Fibroblast of upper back skin (primary cell): Measurements from ENCODE around the gene RNF44.
"Not testable (repeated sequence)": the region's sequence is repeated elsewhere in the genome, so short reads cannot be mapped to it uniquely, and the experiment has no call there.

Source experiments
- DNase-seq: peaks from one replicate; pipeline ENCODE4 v3.0.0-alpha.2; 2013

Gene RNF44

DNA sequence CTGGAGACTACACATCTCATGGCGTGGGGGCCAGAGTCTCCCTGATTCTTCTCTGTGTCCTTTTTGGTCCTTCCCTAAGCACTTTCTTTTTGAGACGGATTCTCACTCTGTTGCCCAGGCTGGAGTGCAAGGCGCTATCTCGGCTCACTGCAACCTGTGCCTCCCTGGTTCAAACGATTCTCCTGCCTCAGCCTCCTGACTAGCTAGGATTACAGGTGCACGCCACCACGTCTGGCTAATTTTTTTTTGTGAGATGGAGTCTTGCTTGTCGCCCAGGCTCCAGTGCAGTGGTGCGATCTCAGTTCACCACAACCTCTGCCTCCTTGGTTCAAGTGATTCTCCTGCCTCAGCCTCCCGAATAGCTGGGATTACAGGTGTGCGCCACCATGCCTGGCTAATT, 13.7 kb upstream of the RNF44 start:
- DNase-seq, result not testable (repeated sequence)

DNA sequence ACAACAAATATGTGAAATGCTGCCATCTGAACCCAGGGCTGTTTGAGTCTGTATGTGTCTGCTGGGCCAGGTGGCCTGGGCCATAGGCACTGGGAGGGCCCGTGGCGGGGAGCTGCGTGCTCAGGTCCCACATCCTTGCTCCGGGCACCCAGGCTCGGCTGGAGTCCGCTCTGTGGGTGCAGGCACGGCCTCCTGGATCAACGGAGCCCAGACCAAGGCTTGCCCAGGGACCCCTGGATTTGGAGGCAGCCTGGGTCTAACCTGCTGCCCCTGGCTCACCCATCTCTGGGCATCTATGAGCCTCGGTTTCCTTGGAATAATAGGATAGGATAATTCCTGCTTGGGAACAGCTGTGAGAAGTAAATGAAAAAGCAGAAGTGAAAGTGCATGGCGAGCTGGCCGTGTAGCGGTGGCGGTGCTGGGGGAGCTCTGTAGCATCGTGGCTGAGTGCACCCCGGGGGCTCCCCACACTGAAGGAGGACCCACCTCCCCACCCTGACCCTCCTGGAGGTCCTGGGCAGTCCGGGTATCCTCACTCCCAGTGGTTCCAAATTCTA, 13.2 kb upstream of the RNF44 start:
- DNase-seq, result no peak

DNA sequence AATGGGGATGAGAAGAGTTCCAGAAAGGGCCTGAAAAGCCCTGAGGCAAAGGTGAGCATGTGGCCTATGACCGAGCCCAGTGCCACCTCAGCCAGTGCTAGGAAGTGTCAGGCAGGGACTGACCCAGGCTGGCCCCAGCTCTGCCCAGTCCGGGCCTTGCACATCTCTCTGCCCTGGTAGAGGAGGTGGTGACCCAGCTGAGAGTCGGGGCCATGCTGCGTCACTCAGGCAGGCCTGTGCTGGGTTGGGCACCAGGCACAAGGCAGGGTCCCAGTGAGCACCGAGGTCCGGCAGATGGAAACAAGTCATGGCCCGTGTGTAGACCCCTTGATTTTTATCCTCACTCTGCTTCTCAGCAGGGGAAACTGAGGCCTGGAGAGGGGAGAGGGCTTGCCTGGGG, 12.7 kb upstream of the RNF44 start:
- no peak for DNase-seq

DNA sequence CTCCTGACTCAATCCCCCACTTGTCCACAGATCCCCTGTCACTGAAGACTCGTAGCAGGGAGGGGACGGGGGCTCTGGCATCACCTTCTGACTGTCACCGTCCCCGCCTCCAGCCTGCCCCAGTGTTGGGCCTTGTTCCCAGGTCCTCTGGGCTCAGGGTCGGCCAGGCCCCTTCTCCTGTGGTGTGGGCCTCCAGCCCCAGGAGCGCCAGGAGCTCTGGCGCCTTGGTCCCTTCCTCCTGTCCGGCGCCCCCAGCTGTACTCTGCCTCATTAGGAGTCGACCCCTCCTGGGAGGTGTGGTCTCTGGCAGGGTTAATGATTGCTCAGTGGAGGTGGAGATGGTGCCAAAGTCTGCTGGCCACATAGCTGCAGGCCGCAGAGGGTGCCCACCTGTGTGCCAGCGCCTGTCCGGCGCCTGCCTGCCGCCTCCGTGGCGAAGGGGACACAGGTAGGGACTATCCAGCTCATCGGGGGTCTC, 11.8 kb upstream of the RNF44 start, which contains the start of gene CDHR2:
TSS of gene CDHR2 (plus strand) at position 376 of the 478 bp plus-strand sequence. CDS start 16,011 bp downstream, outside the sequence.
- no peak for DNase-seq

DNA sequence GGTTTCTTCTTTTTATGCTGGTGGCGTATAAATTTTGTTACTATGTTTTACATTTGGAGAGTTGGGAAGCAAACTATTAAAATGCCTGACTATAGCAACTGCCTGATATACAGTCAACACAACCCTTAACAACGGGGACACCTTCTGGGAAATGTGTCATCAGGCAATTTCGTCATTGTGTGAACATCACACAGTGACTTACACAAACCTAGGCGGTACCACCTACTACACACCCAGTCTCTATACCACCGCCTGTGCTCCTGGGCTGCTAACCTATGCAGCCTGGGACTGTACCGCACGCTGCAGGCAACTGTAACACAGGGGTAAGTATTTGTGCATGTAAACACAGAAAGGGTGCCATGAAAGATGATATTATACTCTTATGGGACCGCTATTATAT, 10.6 kb upstream of the RNF44 start:
- no peak for DNase-seq

DNA sequence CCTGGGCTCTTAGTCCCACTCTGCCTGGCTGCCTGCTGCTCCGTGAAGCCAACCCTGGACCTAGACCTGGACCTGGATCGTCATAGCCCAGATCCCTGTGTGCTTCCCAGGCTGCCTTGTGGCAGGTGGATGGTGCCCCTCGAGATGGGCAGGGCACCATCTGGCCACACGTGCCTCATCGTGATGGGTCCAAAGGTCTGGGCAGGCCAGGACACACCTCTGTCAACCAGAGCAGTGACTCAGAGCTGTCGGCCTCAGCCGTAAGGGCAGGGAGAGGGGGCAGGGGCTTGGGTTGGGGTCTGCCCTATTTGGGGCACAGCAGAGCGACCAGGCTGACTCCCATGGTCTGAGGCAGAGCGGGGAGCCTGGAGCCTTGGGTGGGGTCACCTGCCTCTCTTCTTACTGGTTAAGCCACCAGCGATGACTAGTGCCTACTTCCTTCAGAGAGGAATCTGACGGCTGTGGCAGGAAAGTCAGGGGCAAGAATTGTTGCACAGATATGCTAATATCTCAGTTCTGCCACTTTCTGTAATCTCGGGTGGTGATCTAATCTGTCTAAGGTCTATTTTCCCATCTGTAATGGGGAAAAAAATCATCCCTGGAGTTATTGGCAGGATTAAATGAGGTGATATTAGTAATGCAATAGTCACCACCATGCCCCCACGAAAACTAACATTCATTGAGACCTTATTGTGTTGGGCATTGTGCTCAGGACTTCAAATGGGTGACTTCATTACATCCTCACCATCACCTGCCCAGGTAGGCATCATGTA, 8.7 kb upstream of the RNF44 start:
- no peak for DNase-seq

DNA sequence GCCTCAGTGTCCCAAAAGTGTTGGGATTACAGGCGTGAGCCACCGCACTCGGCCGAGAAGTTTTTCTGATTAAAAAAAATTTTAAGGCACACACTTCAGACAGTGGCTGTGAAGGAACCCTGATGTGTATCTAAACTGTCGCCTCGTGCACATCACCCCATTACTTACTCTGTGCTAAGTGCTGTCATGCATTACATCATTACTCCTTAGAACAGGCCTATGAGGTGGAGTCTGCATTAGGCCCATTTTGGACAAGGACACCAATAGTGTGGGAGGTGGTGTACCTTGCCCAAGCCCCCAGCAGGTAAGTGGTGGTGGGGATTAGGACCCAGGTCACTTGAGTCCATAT, 8.2 kb upstream of the RNF44 start:
- DNase-seq, result no peak

DNA sequence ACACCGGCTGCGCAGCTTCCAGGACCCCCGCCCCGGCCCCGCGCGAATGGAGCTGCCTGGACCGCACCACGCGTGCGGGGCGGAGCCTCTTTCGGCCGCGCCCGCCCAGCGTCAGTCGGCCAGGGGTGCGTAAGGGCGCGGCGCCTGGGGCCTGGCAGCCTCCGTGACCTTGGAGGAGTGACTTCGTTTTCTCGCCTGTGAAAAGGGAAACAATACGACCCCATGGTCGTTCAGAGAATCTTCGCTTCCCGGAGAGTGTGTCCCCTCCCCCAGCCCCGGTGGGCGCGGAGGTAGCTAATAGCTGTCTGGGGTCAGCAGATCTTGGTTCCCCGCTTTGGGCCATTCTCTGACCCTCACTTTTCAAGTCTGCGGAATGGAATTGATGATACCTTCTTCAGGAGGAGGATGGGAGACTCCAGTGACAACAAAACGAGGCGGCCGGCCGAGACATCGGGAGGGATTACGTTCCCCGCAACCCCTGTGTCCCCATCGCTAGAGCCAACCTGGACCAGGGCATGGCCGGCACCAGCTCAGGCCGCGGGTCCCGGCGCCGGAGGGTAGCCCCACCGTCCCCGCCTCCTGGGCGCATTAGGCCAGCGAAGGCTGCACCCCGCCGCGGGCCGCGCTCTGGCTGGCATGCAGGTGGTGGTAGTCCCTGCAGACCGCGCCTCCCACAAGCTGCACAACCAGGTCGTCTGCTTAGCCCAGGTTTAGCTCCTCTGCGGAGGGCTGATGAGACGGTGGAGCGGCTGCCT, 6.4 kb upstream of the RNF44 start:
- no peak for DNase-seq

DNA sequence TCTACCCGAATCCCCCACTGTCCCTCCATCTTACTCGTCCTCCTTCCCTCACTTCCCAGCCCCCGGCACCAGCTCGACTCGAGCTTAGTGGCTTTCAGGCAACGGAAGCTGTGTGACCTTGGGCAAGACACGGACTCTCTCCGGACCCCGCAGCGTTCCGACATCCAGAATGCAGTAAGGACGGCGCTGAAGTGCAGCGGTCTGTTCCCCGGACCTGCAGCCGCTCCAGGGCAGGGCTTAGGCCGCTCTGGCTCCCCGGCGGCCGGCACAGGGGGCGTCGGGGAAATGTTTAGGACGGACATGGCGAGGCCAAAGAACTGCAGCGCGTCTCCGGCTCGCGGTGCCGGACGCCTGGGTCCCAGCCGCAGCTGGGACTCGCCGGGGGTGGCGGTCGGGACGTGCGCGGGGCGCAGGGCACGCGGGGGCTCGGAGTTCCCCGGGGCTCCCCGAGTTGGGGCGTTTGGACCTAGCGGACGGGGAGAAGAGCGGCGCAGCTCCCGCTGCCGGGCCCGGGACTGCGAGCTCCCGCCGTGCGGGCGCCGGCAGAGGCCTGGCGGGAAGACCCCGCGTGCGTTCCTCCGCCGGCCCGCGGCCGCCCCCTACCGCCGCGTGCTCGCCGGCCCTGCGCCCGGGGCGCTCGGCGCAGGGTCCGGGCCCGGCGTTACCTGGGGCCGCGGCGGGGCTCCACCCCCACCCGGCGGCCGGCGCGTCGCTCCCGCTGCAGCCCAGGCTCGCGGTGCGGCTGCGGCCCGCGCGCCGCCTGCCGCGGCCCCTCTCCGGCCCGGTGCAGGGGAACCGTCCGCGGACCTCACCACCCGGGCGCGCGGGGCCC, 5.6 kb upstream of the RNF44 start:
- DNase-seq, result no peak

DNA sequence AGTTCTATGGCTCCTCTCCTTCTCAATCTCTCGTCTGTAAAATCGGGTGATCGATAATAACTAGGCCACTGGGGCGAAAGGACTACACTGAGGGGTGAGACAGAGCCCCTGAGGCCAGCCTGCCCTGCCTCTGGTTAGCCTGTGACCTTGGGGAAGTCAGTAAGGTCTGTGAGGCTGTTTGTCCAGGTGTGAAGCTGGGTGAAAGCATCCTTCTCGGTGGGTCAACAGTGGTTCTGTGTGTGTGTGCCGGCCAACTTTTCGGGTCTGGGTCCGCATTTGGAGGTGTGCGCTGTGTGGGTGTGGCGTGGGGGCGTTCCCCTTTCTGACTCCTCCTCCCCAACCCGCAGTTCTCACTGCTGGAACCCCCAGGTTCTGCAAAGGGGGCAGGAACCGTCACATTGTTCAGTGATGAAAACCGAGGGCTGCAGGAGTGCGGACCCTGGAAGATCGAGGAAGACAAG, 5.0 kb upstream of the RNF44 start:
- no peak for DNase-seq

DNA sequence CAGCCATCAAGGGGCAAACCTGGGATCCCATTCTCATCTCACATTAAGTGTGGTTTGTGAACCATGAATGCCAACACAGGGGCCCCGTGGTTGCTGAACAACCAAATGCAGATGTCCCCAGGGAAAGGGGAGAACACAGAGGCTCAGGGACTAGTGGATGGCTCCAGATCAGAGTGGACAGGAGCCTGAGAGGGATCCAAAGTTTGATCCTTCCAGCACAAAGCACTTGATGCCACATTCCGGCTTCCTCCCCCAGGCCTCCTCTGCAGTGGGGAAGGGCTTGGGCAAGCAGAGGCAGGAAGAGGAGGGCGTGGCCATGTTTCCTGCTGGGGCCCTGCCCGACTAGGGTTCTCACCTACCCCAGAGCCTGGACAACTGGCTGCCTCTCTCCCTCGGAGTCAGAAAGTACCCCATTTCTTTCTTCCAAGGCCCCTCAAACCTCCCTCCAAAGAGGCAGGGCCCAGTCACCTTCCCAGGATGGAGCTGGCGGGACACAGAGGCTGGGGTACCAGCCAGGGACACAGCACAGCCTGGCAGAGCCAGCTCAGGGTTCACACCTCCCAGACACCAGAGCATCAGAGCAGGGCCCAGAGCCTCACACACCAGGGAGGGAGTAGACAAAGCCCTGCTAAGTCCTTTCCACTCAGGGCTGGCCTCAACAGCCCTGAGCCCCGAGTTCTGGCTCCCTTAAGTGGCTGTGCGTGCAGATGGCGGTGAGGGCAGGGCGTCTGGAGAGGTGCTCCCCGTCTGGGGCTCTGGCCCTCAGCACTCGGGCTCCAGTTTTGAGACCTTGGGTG, 4.3 kb upstream of the RNF44 start:
- no peak for DNase-seq

DNA sequence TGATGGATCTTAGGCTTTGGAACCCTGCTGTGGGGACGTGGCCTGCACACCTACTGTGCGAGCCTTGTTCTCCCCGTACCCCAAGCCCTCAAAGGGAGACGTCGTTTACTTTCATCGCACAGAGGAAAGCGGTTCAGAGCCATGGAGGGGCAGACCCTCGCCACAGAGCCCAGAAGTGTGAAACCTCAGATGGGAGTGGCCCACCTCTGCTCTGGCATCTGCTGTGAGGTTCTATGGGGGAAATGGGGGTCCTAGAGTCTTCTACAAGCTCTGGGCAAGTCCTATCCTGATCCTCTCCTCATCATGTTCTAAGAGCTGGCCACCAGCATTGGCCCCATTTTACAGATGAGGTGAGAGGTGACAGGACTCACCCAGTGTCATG, 3.7 kb upstream of the RNF44 start:
- no peak for DNase-seq

DNA sequence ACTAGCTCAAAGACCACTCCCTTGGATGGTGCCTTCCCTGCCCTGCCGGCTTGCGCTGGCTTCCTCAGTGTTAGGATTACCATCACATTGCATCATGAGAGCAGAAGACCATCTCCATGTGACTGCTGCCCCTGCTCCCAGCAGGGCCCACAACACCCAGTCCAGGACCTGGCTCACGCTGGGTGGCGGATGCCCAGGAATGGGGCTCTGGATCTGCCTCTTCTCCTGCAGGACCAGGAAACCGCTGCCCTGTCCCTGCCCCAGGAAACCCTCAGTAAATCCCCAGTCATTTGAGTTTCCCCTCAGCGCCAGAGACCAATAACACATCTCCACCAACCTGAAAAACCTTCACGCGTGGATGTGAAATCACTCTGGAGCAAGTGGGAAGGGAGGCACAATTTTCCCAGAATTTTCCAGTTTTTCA, 3.3 kb upstream of the RNF44 start:
- DNase-seq, result no peak

DNA sequence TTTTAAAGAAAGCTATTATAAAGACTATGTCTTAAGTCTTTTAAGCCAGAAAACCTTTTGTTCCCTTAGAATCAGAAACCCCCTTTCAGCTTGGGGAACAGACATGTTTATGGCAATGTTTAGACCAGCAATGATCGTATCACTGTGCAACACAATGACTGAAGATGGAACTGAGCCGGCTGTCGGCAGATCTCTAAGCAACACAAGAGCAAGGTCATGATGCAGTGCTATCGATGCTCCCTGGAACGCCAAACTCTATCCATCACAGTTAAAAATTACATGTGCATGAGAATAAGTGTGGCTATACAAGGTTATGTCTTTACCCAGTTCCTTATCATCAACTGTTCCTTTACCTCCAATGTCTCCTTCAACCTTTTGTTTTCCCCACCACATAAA, 1.8 kb upstream of the RNF44 start:
- no peak for DNase-seq

DNA sequence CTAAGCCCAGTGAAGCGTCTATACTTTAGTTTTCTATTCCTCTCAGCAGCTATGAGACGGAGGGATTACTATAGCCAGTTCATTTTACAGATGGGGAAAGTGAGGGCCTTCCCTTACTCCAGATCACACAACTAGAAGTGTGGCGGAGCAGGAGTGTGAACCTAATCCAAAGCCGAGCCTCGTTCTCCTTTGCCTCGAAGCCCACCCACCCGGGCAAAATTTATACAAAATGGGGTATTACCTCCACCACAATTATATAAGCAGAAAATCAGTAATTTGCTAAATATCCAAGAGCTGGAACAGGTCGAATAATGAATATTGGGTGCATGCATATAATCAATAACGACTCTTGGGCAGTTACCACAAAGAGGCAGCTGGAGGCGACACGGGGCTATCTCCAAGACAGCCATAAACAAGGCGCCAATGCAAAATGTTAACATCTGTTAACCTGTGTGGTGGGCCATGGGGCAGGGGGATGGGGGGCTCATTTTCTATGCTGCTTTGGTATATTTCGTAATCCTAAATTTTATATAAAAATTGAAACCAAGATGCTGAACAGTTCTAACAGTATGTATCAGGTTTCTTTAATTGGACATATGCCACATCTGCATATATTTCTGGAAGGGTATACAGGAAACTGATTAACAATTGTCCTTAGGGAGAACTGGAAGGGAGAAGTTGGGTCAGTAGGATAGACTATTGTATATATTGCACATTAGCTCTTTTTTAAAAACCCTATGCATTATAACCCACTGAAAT, 1.2 kb upstream of the RNF44 start:
- peak; percentile 22 for DNase-seq

DNA sequence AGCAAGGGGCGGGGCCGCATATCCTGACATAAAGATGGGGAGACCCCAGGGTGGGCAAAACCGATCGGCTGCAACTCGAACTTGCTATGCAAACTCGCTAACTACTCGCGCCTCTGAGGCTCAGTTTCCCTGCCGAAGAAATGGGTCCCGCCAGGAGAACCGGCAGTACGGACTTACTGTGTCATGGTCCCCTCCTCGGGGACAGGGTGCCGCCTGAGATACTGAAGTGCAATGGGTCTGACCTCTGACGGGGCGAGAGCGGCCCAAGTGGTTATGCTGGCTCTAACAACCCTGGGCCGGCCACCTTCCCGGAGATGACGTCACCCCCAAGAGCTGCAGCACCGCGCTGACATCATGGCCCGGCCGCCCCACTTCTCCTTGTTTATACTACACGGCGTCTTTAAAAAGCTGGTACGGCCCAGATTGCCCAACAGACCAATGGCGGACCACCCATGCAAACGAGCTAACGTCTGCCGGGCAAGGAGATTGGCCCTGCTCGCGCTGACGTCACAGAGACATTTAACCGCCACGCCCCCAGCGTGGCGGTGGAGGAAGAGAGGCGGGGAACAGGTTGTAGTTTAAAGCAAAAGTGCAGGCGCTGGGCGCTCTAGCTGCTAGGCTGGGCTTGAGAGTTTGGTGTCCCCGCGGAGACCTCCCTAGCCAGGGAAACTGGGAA, 490 bp upstream of the RNF44 start:
- DNase-seq, result peak; percentile 100

DNA sequence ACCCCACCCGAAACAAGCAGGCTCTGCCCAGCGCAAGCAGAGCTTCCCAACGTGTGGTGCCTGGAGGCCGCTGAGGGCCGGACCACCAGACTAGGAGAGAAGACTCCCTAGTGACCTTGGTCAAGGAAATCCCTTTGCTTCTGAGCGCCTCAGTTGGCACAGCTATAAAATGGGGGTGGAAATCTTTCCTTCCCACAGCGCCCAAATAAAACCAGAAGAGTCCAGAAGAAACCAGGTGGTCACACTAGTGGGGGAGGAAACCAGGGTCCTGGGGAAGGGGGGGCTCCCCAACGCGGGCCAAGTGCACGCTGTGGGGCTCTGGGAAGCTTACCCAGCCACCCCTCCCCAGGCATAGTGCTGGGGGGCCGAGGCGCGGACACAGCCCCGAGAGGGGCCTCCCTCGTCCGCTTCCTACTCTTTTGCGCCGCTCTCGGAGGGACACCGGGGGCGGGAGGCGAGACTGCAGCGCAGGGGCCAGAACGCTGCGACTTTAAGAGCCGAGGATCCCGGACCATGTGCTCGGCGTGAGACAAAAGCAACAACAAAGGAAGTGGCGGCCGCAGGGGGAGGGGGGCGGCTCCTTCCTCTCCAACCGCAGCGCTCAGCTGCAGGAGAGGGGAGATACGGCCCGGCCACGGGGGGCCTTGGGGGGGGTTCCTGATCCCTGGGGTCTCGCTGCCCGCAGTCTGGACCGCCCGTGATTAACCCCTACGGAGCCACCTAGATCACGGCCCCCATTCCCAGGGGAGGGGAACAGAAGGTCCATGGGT, 885 bp downstream of the RNF44 start:
- DNase-seq, result peak; percentile 83

DNA sequence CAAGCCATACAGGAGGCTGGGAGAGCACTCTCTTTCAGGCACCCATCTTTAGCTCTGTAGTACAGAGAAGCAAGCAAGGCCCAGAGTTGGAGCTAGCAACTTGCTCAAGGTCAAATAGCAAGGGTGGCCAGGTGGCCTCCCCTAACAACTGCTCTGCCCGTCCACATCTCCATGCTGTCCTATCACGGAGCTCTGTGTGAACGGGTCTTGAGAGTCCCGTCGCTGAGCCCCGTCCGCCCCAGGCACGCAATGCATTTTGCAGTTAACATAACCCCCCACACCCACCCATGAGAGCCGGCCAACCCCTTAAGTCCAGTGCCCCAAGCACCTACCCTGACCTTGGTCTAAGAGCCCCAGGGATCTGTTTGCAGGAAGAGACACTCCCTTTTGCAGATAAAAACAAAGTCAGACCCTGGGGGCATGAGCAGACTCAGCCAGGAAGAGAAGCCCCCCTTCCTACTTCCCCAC, 1.5 kb downstream of the RNF44 start:
- DNase-seq, result no peak

DNA sequence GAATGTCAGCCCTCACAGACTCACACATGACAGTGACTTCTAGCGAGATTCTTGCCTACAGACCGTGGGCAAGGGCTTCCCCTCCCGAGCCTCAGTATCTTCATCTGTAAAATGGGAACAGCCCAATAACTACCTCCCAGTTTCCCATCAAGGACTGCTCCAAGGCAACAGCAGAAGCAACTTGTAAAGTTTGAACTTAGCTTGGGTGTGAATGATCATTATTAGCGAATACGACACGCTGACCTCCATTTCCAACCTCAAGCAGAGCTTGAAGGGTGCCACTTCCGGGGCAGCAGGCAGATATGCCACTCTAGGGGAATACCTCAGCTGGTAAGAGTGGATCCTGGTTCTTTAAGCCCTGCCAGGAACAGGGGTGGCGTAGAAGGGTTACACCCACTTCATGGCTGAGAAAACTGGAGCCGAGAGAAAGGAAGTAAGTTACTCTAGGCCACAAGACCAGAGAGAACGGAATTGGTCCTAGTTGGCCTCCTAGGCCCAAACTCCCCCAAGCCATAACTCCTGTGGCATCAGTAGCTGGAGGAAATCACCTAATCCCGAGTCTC, 2.0 kb downstream of the RNF44 start:
- no peak for DNase-seq
